SIG-M5 (cell line): Measurements from ENCODE around the gene OR2T10.
"Not testable (repeated sequence)": the region's sequence is repeated elsewhere in the genome, so short reads cannot be mapped to it uniquely, and the experiment has no call there.

Experiments
- DNase-seq: peaks from one replicate; lab custom pipeline; 2025; lab: John Stamatoyannopoulos, UW

The OR2T10 gene

DNA sequence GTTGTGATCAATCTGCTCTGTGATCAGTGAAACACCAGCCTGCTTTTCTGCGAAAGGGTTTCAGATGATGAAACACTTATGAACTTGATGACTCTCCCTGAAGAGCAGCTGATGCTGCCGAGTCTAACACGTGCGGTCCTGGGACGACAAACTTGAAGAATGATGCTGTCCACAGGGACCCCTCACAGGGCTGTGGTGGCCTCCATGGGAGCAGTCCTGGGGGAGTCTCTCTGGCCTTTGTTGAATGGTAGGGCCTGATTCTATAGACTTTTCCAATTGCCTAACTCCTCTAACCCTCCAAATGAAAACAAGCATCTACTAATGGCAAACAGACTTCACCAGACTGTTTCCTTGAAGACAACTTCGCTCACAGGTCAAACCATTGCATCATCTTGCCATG lies at the start of gene OR2T10:
TSS of gene OR2T10 (minus strand) at position 112 of the 400 bp plus-strand sequence. CDS start 3,932 bp downstream, outside the sequence.
- no peak for DNase-seq

DNA sequence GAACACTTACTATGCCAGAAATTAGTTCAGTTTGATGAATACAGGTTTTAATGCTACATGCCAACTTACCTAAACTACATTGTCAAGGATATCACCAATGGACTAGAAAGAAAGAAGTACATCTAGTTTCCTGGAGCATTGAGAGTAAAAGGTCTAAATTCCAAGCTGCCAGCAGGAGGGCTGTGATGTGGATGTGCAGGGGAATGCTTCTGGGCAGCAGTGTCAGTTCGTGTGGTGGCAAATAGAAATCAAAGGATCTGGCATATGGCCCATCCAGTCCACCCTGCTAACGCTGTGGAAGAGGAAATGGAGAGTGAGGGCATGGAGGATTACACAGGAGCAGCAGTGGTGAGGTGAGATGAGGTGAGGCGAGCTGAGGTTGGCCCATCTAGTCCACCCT lies 47.7 kb upstream of the OR2T10 start, which contains the start of gene OR2T35:
TSS of gene OR2T35 (minus strand) at position 101 of the 400 bp plus-strand sequence. CDS start 6,020 bp downstream, outside the sequence.
- not testable (repeated sequence) for DNase-seq

- DNase-seq, result not testable (repeated sequence)
These were observed 45.6 kb upstream of the OR2T10 start for GRCh38 chr1:248642971-248643651.

DNA sequence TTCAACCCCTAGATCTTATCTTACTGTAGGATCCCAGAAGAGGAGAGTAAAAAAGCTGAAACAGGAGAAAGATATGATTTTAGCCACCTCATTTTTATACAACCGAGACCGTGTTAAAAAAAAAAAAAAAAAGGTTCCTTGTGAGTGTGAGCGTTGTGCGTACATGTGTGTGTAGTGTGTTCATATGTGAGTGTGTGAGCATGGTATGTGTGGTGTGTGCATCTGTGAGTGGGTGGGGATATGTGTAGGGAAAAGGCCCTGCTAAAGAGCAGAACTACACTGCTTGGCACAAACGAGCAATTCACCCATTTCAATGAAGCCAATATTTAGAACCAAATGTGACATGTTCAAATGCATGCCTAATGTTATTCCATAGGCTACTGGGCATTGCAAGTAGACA lies 44.1 kb upstream of the OR2T10 start:
- DNase-seq, result not testable (repeated sequence)

DNA sequence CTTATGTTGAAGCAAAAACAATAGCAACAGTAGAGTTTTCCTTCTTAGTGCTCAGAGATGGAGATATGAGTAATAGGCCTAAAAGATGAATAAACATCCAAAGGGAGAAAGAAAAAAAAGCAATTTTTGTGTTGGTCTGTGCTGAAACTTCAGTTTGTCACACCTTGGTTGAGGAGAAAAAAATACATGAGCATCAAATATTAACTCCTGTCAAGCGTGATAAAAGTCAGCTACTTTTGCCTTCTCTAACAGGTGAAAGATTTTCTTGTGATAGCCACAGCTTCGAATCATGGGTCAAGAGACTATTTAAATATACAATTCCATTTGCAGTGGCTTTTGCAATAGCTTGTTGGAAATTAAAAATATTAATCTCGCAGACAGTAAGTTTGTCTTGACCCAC lies 43.4 kb upstream of the OR2T10 start:
- not testable (repeated sequence) for DNase-seq

GRCh38 chr1:248639652-248640051 lies 42.2 kb upstream of the OR2T10 start:
- not testable (repeated sequence) for DNase-seq

- DNase-seq, result not testable (repeated sequence)
These were observed 39.1 kb upstream of the OR2T10 start for GRCh38 chr1:248636612-248637011.

DNA sequence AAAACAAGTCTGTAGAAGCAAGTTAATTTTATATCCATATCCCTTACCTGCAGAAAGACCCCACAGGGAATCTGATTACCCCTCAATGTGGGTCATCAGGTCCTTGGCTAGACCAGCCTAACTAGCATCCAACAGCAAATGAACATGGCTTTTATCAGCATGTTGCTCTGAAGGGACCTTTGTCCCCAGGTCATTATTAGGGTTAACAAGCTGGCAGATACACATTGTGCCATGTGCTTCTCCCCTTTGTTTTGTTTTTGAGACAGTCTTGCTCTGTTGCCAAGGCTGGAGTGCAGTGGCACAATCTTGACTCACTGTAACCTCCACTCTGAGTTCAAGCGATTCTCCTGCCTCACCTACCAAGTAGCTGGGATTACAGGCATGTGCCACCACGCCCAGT lies 37.5 kb upstream of the OR2T10 start, which contains the start of gene OR2T11:
TSS of gene OR2T11 (minus strand) at position 101 of the 400 bp plus-strand sequence. CDS start 7,963 bp downstream, outside the sequence.
- DNase-seq, result not testable (repeated sequence)

- no peak for DNase-seq
These were observed 34.0 kb upstream of the OR2T10 start for GRCh38 chr1:248631354-248632008.

DNA sequence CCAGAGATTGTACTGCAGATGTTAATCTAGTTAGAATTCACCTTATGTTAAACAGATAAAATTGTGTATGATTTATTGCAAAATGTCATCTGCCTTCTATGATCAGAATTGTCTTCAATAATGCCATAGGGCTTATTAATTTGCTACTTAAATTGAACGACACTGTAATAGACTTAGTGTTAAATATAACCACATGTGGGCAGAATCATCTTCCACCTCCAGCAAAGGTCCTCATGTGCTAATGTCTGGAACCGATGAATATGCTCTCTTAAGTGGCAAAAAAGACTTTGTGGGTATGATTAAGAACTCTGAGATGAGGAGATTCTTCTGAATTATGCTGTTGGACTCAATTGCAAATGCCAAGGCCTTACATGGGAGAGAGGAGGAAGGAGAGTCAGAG lies 33.1 kb upstream of the OR2T10 start:
- DNase-seq, result no peak

DNA sequence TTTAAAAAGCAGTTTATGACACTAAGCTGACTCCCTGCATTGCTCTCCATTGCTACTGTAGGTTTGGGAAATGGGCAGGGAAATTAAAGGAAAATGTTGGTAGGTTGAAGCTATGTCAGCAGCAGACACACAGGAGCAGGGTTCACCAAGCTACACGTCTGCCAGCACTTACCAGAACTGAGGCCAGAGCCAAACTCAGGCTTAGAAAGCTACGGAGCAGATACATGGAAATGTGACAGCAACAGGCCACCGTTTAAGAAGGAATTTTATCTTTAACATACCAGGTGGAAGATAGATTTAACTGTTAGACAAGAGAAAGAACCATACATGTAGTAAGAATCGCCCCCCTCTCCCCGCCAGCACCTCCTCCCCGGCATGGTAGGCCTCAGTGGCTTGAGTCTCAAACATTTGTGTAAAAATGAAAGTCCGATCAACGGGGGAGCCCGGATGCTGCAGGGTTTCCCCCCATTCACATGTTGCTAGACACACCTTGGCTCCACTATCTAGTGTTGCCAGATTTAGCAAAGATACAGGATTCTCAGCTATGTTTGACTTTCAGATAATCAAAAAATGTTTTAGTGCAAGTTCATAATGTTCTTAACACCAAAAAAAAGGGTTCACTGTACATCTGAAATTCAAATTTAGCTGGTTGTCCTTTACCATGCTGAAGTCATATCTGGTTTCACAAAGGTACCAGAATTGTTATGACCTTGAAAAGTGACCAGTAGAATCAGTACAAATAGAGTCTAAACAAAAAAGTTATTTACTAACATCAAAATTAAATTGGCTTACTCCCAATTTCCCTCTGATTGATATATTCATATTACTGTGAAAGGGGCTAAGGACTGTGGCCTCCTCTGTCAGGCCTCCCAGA lies 30.7 kb upstream of the OR2T10 start:
- DNase-seq, result no peak

DNA sequence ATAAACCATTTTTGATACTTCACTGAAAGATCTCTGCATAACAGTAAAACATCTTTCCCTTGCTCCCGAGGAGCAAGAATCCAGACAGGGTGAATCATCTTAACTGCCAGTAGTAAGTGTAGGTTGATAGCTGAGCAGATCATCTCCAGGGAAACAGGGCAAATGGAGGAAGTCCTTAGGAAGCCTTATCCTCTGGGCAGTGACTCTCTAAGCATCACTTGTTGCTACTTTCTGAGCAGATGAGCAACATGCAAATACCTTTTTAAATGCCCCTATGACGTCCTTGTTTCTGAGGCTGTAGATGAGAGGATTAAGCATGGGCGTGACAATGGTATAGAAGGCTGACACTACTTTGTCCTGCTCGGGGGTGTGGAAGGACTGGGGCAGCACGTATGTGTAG lies 28.5 kb upstream of the OR2T10 start:
- no peak for DNase-seq

GRCh38 chr1:248625166-248625565 lies 27.7 kb upstream of the OR2T10 start:
- DNase-seq, result no peak

GRCh38 chr1:248622570-248623001 lies 25.1 kb upstream of the OR2T10 start:
- no peak for DNase-seq

- DNase-seq, result no peak
These were observed 24.3 kb upstream of the OR2T10 start for GRCh38 chr1:248621770-248622169.

DNA sequence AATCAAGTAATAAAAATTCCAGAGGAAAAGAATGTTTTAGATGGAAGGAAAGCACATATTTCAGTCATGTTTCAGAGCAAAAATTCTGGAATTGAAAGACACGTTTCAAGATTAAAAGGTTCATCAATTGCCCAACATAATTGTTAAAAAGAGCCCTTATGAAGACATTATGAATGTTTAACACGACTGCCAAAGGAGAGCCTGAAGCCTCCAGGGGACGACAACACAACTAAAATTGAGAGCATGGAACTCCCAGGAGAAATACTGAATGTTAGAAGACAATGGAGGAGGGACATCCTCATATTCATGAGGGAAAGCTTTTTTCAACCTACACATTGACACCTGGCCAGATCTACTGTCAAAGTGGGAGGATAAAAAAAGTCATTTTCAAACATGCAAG lies 21.4 kb upstream of the OR2T10 start:
- no peak for DNase-seq

- DNase-seq, result no peak
These were observed 20.6 kb upstream of the OR2T10 start for GRCh38 chr1:248618119-248618518.

GRCh38 chr1:248613742-248614141 lies 16.2 kb upstream of the OR2T10 start:
- no peak for DNase-seq

DNA sequence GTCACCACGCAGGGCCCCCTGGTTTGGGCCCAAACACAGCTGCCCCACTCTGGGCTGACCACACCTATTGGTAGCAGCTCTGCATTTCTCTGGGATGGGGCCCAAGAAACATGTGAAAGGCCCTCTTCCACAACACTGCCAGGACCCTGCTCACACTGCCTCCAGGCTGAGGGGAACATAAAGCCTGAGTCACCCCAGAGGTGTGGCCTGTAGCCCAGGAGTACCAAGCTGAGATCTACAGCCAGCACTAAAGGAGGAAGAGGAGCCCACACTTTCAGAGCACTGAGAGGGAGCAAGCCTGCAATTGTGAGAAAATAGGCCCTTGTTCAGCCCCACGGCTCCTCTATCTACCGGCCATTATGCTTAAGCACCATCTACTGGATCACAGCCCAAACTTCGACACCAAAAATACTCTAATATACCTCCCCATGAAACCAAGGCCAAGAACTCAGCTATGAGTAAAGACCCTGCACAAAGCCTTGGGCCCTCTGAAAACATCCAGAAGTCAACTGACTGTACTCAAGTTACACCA lies 14.4 kb upstream of the OR2T10 start:
- DNase-seq, result no peak

- DNase-seq, result no peak
These were observed 12.8 kb upstream of the OR2T10 start for GRCh38 chr1:248610301-248610700.

GRCh38 chr1:248599396-248599795 lies 1.9 kb upstream of the OR2T10 start:
- DNase-seq, result no peak

DNA sequence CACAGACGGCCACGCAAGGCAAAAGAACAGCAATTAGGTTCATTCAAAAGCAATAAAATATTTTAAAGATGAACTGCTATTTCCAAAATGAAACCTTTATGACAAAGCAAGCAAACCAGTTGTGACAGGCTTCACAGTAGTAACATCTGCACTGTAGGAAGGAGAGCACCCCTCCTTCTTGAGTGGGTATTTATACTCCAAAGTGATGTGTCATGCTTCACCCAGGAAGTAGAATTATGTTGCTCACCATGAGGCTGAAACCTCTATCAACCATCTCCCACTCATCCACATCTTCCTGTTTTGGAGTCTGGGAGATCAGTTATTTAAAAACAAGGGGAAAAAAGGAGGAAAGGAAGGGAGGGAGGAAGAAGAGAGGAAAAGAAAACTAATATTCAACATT lies 885 bp downstream of the OR2T10 start:
- peak; percentile 26 for DNase-seq
